K562 (cell line): Measurements from ENCODE around the gene LHPP. TPM values are rescaled to one million over a fixed set of nuclear protein-coding genes. Genes with fewer than 3 reads are reported as not detected.
A peak's percentile ranks its signal among the peaks of the same experiment; 100 is the strongest.

ENCODE experiments used
- CXXC5 ChIP-seq: fragments of 250-450 bp; sonication (Bioruptor Pico); IDR thresholded peaks from 2 replicates; pipeline ENCODE4 v1.8.0; 2022; ENCODE audit warnings: inconsistent platforms, mild to moderate bottlenecking, moderate library complexity
- DPF2 ChIP-seq: fragments of 450-650 bp; IDR thresholded peaks from 2 replicates; pipeline ENCODE4 v1.6.1; 2016
- EGR1 ChIP-seq: fragments of 450-650 bp; conservative IDR thresholded peaks from 2 replicates; pipeline ENCODE4 v1.6.1; 2017; ENCODE audit warnings: mild to moderate bottlenecking
- ETV1 ChIP-seq: fragments of 450-650 bp; conservative IDR thresholded peaks from 2 replicates; pipeline ENCODE4 v1.6.1; 2016; ENCODE audit warnings: missing genetic modification characterization, control low read depth, low read depth, missing compliant biosample characterization
- ETV5 ChIP-seq: sonication (generic); formaldehyde crosslinking; IDR thresholded peaks from 2 replicates; pipeline ENCODE4 v1.4.0; 2020; ENCODE audit warnings: low read depth, mild to moderate bottlenecking, missing genetic modification reagents
- KAT7 ChIP-seq: sonication (generic); formaldehyde crosslinking; IDR thresholded peaks from 2 replicates; pipeline ENCODE4 v1.8.0; 2022; ENCODE audit warnings: missing genetic modification reagents, mild to moderate bottlenecking, borderline replicate concordance
- NCOR1 ChIP-seq: fragments of 450-650 bp; IDR thresholded peaks from 2 replicates; pipeline ENCODE4 v1.6.1; 2016; ENCODE audit warnings: mild to moderate bottlenecking, moderate library complexity
- NFIC ChIP-seq: fragments of 450-650 bp; IDR thresholded peaks from 2 replicates; pipeline ENCODE4 v1.6.1; 2017; ENCODE audit warnings: mild to moderate bottlenecking, inconsistent platforms
- POU5F1 ChIP-seq: fragments of 150-350 bp; IDR thresholded peaks from 2 replicates; pipeline ENCODE4 v1.6.1; 2014; ENCODE audit warnings: borderline replicate concordance, low read length, low read depth, mild to moderate bottlenecking; ENCODE audit not compliant: partially characterized antibody
- SREBF2 ChIP-seq: sonication (generic); formaldehyde crosslinking; IDR thresholded peaks from 2 replicates; pipeline ENCODE4 v1.4.0; 2020; ENCODE audit warnings: mild to moderate bottlenecking, missing genetic modification reagents
- SRSF1 ChIP-seq: fragments of 200-400 bp; formaldehyde crosslinking; IDR thresholded peaks from 2 replicates; pipeline ENCODE4 v1.6.1; 2017; ENCODE audit warnings: mild to moderate bottlenecking, low read depth, low read length, moderate library complexity
- STAG1 ChIP-seq: sonication (generic); formaldehyde crosslinking; IDR thresholded peaks from 2 replicates; pipeline ENCODE4 v1.5.0; 2020; ENCODE audit warnings: missing genetic modification reagents, borderline replicate concordance
- YBX1 ChIP-seq: fragments of 450-650 bp; IDR thresholded peaks from 2 replicates; pipeline ENCODE4 v1.7.1; 2016; ENCODE audit warnings: mild to moderate bottlenecking
- ZNF696 ChIP-seq: fragments of 250-450 bp; sonication (Bioruptor Pico); conservative IDR thresholded peaks from 2 replicates; pipeline ENCODE4 v1.4.0; 2020; ENCODE audit warnings: mild to moderate bottlenecking, moderate library complexity
- ZNF699 ChIP-seq: fragments of 250-450 bp; sonication (Bioruptor Pico); IDR thresholded peaks from 2 replicates; pipeline ENCODE4 v1.8.0; 2021; ENCODE audit warnings: mild to moderate bottlenecking, moderate library complexity; ENCODE audit not compliant: insufficient replicate concordance
- ZNF75A ChIP-seq: fragments of 450-650 bp; formaldehyde crosslinking; IDR thresholded peaks from 2 replicates; pipeline ENCODE4 v1.4.0; 2020; ENCODE audit warnings: mild to moderate bottlenecking
- polyA plus RNA-seq, 8 experiments: library from polyadenylated mRNA; depleted of rRNA in 4 of 8; stranded (reverse) in 5 of 8; unstranded in 3 of 8; fragments of >200 nt; fragmentation: Nextera tagmentation in 2 of 8; fragmentation: Illumina TruSeq in 1 of 8; extraction: Ambion mirVana in 2 of 8; extraction: Trizol in 1 of 8; gene quantifications; 2 replicates each; pipeline versions ENCODE4 v1.2.1 to v1.2.3, GENCODE V29; 2011 to 2014; ENCODE audit warnings: inconsistent platforms in 1 of 8, missing spikeins in 1 of 8
- total RNA-seq, 7 experiments: library from RNA; depleted of rRNA in 6 of 7; stranded (reverse); fragments of >200 nt in 6 of 7; fragmentation: Illumina TruSeq in 2 of 7; extraction: Trizol in 2 of 7; gene quantifications; 2 replicates each; pipeline versions ENCODE4 v1.2.1 to v1.2.3, GENCODE V29; 2011 to 2021; ENCODE audit warnings: low replicate concordance in 1 of 7
- TF ChIP-seq, protein P1 (sequence below): IDR thresholded peaks from 3 replicates; pipeline ENCODE4 v1.6.1; 2011; ENCODE audit warnings: borderline replicate concordance, mild to moderate bottlenecking; ENCODE audit not compliant: insufficient read length, insufficient read depth
- TF ChIP-seq, protein P2 (sequence below): sonication (generic); formaldehyde crosslinking; IDR thresholded peaks from 2 replicates; pipeline ENCODE4 v1.8.1; 2022; ENCODE audit warnings: missing genetic modification reagents
- TF ChIP-seq, protein P3 (sequence below): sonication (generic); formaldehyde crosslinking; IDR thresholded peaks from 2 replicates; pipeline ENCODE4 v1.8.0; 2022; ENCODE audit warnings: missing genetic modification reagents, mild to moderate bottlenecking, borderline replicate concordance
- TF ChIP-seq, protein P4 (sequence below): sonication (generic); formaldehyde crosslinking; IDR thresholded peaks from 2 replicates; pipeline ENCODE4 v1.8.0; 2022; ENCODE audit warnings: missing genetic modification reagents, mild to moderate bottlenecking, moderate library complexity, borderline replicate concordance
- TF ChIP-seq, protein P5 (sequence below): fragments of 250-450 bp; sonication (Bioruptor Pico); IDR thresholded peaks from 2 replicates; pipeline ENCODE4 v1.5.0; 2021; ENCODE audit warnings: mild to moderate bottlenecking, borderline replicate concordance
- TF ChIP-seq, protein P6 (sequence below): fragments of 250-450 bp; sonication (Bioruptor Pico); IDR thresholded peaks from 2 replicates; pipeline ENCODE4 v1.8.0; 2021; ENCODE audit warnings: borderline replicate concordance, mild to moderate bottlenecking, moderate library complexity; ENCODE audit not compliant: poor library complexity, severe bottlenecking

LHPP gene
- total and polyA plus RNA-seq, 9 of the 15 experiments (the other 6 are each of a cell fraction or from before 2014, with no cell fraction given): 0.34 to 7.4 (median 3.0) TPM

DNA sequence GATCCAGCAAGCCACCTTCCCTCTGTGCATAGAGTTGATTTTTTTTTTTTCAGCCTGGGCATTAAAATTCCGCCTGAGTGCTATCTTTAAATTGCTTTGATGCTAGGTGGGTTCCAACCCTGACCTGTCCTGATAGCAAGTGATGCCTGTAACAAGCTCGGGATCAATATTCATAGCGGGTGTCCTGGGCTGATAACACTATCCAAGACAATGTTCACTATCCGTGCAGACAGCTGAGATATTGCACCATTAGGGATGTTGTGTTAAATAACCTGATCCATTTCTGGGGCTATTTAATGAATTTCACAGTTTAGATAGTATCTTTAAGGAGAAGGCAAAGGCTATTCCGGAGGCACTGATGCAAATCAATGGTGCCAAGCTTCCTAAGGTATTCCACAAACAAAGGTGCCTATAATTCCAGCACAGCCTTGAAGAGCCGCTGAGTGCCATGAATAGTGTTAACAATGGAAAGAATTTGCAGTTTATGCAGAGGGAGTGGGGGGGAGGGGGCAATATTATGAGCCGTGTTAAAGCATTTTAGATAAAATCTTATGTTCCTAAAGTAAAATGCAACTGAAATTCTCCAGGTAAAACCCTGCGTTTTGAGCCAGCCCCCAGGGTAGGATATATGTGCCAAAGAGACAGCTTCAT is 7.5 kb upstream of the LHPP start (continued):
- TF ChIP-seq, protein P1, sequence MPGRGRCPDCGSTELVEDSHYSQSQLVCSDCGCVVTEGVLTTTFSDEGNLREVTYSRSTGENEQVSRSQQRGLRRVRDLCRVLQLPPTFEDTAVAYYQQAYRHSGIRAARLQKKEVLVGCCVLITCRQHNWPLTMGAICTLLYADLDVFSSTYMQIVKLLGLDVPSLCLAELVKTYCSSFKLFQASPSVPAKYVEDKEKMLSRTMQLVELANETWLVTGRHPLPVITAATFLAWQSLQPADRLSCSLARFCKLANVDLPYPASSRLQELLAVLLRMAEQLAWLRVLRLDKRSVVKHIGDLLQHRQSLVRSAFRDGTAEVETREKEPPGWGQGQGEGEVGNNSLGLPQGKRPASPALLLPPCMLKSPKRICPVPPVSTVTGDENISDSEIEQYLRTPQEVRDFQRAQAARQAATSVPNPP: no peak
- TF ChIP-seq, protein P2, sequence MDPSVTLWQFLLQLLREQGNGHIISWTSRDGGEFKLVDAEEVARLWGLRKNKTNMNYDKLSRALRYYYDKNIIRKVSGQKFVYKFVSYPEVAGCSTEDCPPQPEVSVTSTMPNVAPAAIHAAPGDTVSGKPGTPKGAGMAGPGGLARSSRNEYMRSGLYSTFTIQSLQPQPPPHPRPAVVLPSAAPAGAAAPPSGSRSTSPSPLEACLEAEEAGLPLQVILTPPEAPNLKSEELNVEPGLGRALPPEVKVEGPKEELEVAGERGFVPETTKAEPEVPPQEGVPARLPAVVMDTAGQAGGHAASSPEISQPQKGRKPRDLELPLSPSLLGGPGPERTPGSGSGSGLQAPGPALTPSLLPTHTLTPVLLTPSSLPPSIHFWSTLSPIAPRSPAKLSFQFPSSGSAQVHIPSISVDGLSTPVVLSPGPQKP (CRISPR knock-in tag): no peak
- TF ChIP-seq ZNF699 (CRISPR knock-in tag) (no peak), ETV5 (CRISPR knock-in tag) (no peak), NFIC (peak; percentile 54), NCOR1 (peak; percentile 65; the same call in 1 of the 2 replicates), YBX1 (no peak), SRSF1 (no peak), CXXC5 (CRISPR knock-in tag) (peak; percentile 31; the same call in 1 of the 2 replicates), DPF2 (peak; percentile 73), STAG1 (CRISPR knock-in tag) (no peak), ETV1 (tag) (no peak), SREBF2 (CRISPR knock-in tag) (no peak), ZNF75A (CRISPR knock-in tag) (no peak), EGR1 (no peak), ZNF696 (CRISPR knock-in tag) (no peak), KAT7 (CRISPR knock-in tag) (no peak), POU5F1 (no peak)
- TF ChIP-seq, protein P3, sequence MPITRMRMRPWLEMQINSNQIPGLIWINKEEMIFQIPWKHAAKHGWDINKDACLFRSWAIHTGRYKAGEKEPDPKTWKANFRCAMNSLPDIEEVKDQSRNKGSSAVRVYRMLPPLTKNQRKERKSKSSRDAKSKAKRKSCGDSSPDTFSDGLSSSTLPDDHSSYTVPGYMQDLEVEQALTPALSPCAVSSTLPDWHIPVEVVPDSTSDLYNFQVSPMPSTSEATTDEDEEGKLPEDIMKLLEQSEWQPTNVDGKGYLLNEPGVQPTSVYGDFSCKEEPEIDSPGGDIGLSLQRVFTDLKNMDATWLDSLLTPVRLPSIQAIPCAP (CRISPR knock-in tag): no peak
- TF ChIP-seq, protein P4, sequence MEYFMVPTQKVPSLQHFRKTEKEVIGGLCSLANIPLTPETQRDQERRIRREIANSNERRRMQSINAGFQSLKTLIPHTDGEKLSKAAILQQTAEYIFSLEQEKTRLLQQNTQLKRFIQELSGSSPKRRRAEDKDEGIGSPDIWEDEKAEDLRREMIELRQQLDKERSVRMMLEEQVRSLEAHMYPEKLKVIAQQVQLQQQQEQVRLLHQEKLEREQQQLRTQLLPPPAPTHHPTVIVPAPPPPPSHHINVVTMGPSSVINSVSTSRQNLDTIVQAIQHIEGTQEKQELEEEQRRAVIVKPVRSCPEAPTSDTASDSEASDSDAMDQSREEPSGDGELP (CRISPR knock-in tag): no peak
- TF ChIP-seq, protein P5, sequence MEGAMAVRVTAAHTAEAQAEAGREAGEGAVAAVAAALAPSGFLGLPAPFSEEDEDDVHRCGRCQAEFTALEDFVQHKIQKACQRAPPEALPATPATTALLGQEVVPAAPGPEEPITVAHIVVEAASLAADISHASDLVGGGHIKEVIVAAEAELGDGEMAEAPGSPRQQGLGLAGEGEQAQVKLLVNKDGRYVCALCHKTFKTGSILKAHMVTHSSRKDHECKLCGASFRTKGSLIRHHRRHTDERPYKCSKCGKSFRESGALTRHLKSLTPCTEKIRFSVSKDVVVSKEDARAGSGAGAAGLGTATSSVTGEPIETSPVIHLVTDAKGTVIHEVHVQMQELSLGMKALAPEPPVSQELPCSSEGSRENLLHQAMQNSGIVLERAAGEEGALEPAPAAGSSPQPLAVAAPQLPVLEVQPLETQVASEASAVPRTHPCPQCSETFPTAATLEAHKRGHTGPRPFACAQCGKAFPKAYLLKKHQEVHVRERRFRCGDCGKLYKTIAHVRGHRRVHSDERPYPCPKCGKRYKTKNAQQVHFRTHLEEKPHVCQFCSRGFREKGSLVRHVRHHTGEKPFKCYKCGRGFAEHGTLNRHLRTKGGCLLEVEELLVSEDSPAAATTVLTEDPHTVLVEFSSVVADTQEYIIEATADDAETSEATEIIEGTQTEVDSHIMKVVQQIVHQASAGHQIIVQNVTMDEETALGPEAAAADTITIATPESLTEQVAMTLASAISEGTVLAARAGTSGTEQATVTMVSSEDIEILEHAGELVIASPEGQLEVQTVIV (CRISPR knock-in tag): no peak
- TF ChIP-seq, protein P6, sequence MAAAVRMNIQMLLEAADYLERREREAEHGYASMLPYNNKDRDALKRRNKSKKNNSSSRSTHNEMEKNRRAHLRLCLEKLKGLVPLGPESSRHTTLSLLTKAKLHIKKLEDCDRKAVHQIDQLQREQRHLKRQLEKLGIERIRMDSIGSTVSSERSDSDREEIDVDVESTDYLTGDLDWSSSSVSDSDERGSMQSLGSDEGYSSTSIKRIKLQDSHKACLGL (CRISPR knock-in tag): no peak
